GM12801 (cell line): Measurements from ENCODE around the gene EMC6.

Source experiments
- TF ChIP-seq, protein P1 (sequence below): IDR thresholded peaks from one replicate; pipeline ENCODE4 v1.5.1; 2011; ENCODE audit warnings: control low read depth; ENCODE audit not compliant: insufficient read length; ENCODE audit errors: extremely low read depth

EMC6 gene

GRCh38 chr17:3665834-3666233, 2.8 kb upstream of the EMC6 start:
- TF ChIP-seq, protein P1, sequence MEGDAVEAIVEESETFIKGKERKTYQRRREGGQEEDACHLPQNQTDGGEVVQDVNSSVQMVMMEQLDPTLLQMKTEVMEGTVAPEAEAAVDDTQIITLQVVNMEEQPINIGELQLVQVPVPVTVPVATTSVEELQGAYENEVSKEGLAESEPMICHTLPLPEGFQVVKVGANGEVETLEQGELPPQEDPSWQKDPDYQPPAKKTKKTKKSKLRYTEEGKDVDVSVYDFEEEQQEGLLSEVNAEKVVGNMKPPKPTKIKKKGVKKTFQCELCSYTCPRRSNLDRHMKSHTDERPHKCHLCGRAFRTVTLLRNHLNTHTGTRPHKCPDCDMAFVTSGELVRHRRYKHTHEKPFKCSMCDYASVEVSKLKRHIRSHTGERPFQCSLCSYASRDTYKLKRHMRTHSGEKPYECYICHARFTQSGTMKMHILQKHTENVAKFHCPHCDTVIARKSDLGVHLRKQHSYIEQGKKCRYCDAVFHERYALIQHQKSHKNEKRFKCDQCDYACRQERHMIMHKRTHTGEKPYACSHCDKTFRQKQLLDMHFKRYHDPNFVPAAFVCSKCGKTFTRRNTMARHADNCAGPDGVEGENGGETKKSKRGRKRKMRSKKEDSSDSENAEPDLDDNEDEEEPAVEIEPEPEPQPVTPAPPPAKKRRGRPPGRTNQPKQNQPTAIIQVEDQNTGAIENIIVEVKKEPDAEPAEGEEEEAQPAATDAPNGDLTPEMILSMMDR, result no peak

DNA sequence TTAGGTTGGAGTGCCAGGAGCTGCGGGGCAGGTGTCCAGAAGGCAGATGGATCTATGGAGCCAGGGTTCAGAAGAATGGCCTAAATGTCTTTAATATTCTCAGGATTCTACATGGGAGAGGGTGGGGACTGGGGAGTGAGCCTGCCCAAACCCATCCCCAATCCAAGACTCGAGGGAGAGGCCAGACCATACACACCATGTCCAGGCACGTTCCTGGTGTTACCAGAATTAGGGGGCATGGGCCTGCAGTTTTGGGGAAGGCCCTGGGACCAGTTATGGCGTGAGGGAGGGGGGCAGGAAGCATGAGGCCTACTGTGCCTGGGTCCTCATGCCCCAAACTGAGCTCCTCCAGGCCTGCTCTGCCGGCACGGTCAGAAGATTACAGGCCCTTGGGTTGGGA, 2.1 kb upstream of the EMC6 start:
- TF ChIP-seq, protein P1, result no peak

GRCh38 chr17:3667366-3668278, 990 bp upstream of the EMC6 start:
- TF ChIP-seq, protein P1, result no peak

DNA sequence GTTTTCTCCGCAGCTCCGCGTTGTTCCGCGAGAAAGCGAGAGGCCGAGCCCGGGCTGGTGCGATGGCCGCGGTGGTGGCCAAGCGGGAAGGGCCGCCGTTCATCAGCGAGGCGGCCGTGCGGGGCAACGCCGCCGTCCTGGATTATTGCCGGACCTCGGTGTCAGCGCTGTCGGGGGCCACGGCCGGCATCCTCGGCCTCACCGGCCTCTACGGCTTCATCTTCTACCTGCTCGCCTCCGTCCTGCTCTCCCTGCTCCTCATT, 404 bp downstream of the EMC6 start:
- TF ChIP-seq, protein P1, result no peak

DNA sequence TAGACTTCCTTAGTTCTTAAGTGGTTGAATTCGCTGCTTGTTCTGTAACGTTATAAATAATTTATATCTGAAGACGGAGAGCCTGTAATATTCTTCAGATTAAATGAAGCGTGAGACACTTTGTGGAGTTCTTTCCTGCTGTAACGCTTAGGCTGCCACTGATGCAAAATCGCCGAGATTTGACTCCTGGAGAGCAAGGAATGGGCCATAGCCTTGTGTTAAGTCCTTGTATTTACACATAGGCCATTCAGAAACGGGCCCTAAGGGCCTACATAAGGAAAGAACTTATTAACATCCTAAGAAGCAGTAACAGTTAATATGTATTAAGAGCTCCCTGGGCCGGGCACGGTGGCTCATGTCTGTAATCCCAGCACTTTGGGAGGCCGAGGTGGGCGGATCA, 936 bp downstream of the EMC6 start:
- TF ChIP-seq, protein P1, result no peak

GRCh38 chr17:3672571-3672970, 4.0 kb downstream of the EMC6 start:
- TF ChIP-seq, protein P1, result no peak

DNA sequence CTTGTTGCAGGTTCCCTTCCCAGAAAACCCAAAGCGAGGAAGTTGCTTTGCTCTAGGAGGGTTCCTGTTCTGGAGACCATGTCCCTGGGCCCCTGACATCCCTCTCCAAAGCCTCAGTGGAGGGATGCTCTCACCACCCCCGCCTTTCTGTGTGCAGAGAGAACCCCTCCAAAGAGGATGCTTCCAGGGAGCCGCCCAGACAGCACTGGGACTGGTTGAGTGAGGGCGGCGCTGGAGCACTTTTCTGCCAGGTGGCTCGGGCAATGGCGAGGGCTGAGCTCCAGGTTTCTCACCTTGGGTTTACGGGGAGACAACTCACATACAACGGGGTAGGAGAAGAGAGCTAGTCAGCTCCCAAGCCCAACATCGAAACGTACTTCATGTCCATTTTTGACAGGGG, 7.3 kb downstream of the EMC6 start:
- TF ChIP-seq, protein P1, result no peak
